GM18499 (cell line): ENCODE results near the gene PTGES2.

Experiments
- ATAC-seq: cut with Tn5 transposase; IDR thresholded peaks from one replicate; pipeline ENCODE4 v1.9.1; 2021; ENCODE audit warnings: moderate number of reproducible peaks; ENCODE audit not compliant: insufficient read depth, unreplicated experiment

PTGES2 gene

GRCh38 chr9:128153947-128154695, 26.6 kb upstream of the PTGES2 start:
- ATAC-seq: no peak

- no peak for ATAC-seq
Measured at GRCh38 chr9:128153060-128153946, 25.8 kb upstream of the PTGES2 start.

GRCh38 chr9:128152133-128153059, 24.9 kb upstream of the PTGES2 start:
- no peak for ATAC-seq

- ATAC-seq: no peak
Measured at GRCh38 chr9:128151309-128152132, 24.0 kb upstream of the PTGES2 start.

GRCh38 chr9:128150594-128151308, 23.2 kb upstream of the PTGES2 start:
- no peak for ATAC-seq

- ATAC-seq: no peak
Measured at GRCh38 chr9:128149951-128150593, 22.5 kb upstream of the PTGES2 start.

- no peak for ATAC-seq
Measured at GRCh38 chr9:128149001-128149701, 21.6 kb upstream of the PTGES2 start, which contains the start of gene LCN2. Gene LCN2, plus strand, starts transcription at chr9:128149453. Its CDS starts 73 bp downstream, at chr9:128149526.

GRCh38 chr9:128148509-128149000, 21.0 kb upstream of the PTGES2 start:
- no peak for ATAC-seq

GRCh38 chr9:128146591-128147120, 19.1 kb upstream of the PTGES2 start:
- ATAC-seq: no peak

- ATAC-seq: no peak
Measured at GRCh38 chr9:128145951-128146351, 18.4 kb upstream of the PTGES2 start.

GRCh38 chr9:128145536-128145935, 18.0 kb upstream of the PTGES2 start:
- ATAC-seq: no peak

- ATAC-seq: no peak
Measured at GRCh38 chr9:128144239-128145181, 17.0 kb upstream of the PTGES2 start.

GRCh38 chr9:128143525-128144238, 16.2 kb upstream of the PTGES2 start:
- no peak for ATAC-seq

GRCh38 chr9:128142596-128142995, 15.1 kb upstream of the PTGES2 start:
- no peak for ATAC-seq

- ATAC-seq: no peak
Measured at GRCh38 chr9:128142061-128142460, 14.5 kb upstream of the PTGES2 start.

- ATAC-seq: no peak
Measured at GRCh38 chr9:128141604-128142003, 14.1 kb upstream of the PTGES2 start.
